Activated gamma-delta T cell treated with anti-CD3 and anti-CD28 coated beads, Interleukin-2, amount 50 U/mL, for 16 hours (primary cell): ENCODE data around the gene ZFAND2B.

ENCODE experiments used
- DNase-seq: peaks from one replicate; pipeline ENCODE4 v3.0.0-alpha.2; 2020; ENCODE audit warnings: low read depth

Gene ZFAND2B

GRCh38 chr2:219206328-219207133, at the start of gene ZFAND2B:
TSS of gene ZFAND2B (plus strand) at chr2:219206782. CDS start at chr2:219206988, 206 bp downstream.
- DNase-seq, result peak; percentile 92

GRCh38 chr2:219157396-219157795, 49.2 kb upstream of the ZFAND2B start:
- DNase-seq, result no peak

- no peak for DNase-seq
Measured at GRCh38 chr2:219158025-219158424, 48.6 kb upstream of the ZFAND2B start.

- no peak for DNase-seq
Measured at GRCh38 chr2:219158586-219158985, 48.0 kb upstream of the ZFAND2B start.

GRCh38 chr2:219159771-219160185, 46.8 kb upstream of the ZFAND2B start:
- DNase-seq, result no peak

GRCh38 chr2:219160186-219161017, 46.2 kb upstream of the ZFAND2B start, which contains the start of gene NHEJ1:
TSS of gene NHEJ1 (minus strand) at chr2:219160815. CDS start at chr2:219158362, 2,453 bp downstream.
- peak; percentile 89 for DNase-seq

GRCh38 chr2:219161097-219161496, 45.5 kb upstream of the ZFAND2B start:
- no peak for DNase-seq

- DNase-seq, result no peak
Measured at GRCh38 chr2:219163156-219163555, 43.4 kb upstream of the ZFAND2B start.

- DNase-seq, result no peak
Measured at GRCh38 chr2:219165058-219165911, 41.3 kb upstream of the ZFAND2B start.

- no peak for DNase-seq
Measured at GRCh38 chr2:219167997-219168396, 38.6 kb upstream of the ZFAND2B start.

- DNase-seq, result no peak
Measured at GRCh38 chr2:219168526-219168925, 38.1 kb upstream of the ZFAND2B start.

- no peak for DNase-seq
Measured at GRCh38 chr2:219168932-219169331, 37.6 kb upstream of the ZFAND2B start.

GRCh38 chr2:219169930-219170654, 36.5 kb upstream of the ZFAND2B start, which contains the start of gene SLC23A3:
TSS of gene SLC23A3 (minus strand) at chr2:219170029. CDS start at chr2:219169984, 45 bp downstream.
- DNase-seq, result no peak

GRCh38 chr2:219171231-219171651, 35.3 kb upstream of the ZFAND2B start:
- DNase-seq, result no peak

- no peak for DNase-seq
Measured at GRCh38 chr2:219172231-219173154, 34.1 kb upstream of the ZFAND2B start.

GRCh38 chr2:219173176-219173575, 33.4 kb upstream of the ZFAND2B start:
- no peak for DNase-seq

GRCh38 chr2:219174146-219174545, 32.4 kb upstream of the ZFAND2B start:
- DNase-seq, result no peak

- DNase-seq, result no peak
Measured at GRCh38 chr2:219174801-219175200, 31.8 kb upstream of the ZFAND2B start.

- no peak for DNase-seq
Measured at GRCh38 chr2:219175486-219175885, 31.1 kb upstream of the ZFAND2B start.
